ENCODE data around the gene SLC44A3. TPM values are rescaled to one million over a fixed set of nuclear protein-coding genes. Genes with fewer than 3 reads are reported as not detected.

The SLC44A3 gene
- total RNA-seq, 1 donor from 2014 or later, result 1.7 TPM

DNA sequence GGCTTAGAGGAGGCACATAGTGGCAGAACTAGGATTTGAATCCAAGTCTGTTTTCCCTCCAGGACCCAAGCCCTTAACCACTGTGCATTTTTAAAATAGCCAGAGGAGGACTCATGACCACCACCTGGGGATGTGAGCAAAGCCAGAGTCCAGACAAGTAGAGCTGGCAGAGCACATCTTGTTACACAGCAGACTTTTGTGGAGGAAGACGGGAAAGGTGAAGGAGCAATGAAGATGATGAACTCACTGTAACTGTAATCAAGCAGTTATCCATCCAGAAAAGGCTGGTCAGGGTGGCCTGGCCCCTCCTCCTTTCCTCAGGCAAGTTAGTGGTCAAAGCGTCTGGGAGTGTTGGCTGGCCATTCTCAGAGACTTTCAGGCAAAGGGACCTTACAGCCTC is 50.9 kb downstream of the SLC44A3 start:
- Histone ChIP-seq H3K4me3 (no peak overlapping the region), H3F3A (ENCODE audit: low read depth) (peaks cover 11% of the 10 kb centered on the region), H3K9me3 (ENCODE audit: low read depth) (no peaks in the 10 kb centered on the region), H3K9ac (no peak overlapping the region), H4K20me1 (ENCODE audit: low read depth) (no peaks in the 10 kb centered on the region), H3K27me3 (no peaks in the 10 kb centered on the region), H3K27ac (no peak overlapping the region), H2AFZ (replicated peaks) (no peak overlapping the region), H3K79me2 (ENCODE audit: low read depth) (no peaks in the 10 kb centered on the region), H3K36me3 (no peaks in the 10 kb centered on the region), H3K4me2 (no peak overlapping the region), H3K4me1 (peaks cover 30% of the 10 kb centered on the region)
- Mint-ChIP-seq H3K36me3 (peaks cover 3% of the 10 kb centered on the region), H3K27me3 (ENCODE audit: insufficient read depth, low read depth) (no peaks in the 10 kb centered on the region), H3K9me3 (no peaks in the 10 kb centered on the region), H3K27ac (no peak overlapping the region), H3K4me3 (no peak overlapping the region), H3K4me1 (peaks cover 33% of the 10 kb centered on the region)
- TF ChIP-seq, protein P1, sequence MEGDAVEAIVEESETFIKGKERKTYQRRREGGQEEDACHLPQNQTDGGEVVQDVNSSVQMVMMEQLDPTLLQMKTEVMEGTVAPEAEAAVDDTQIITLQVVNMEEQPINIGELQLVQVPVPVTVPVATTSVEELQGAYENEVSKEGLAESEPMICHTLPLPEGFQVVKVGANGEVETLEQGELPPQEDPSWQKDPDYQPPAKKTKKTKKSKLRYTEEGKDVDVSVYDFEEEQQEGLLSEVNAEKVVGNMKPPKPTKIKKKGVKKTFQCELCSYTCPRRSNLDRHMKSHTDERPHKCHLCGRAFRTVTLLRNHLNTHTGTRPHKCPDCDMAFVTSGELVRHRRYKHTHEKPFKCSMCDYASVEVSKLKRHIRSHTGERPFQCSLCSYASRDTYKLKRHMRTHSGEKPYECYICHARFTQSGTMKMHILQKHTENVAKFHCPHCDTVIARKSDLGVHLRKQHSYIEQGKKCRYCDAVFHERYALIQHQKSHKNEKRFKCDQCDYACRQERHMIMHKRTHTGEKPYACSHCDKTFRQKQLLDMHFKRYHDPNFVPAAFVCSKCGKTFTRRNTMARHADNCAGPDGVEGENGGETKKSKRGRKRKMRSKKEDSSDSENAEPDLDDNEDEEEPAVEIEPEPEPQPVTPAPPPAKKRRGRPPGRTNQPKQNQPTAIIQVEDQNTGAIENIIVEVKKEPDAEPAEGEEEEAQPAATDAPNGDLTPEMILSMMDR (IDR thresholded peaks at IDR 0.05), result no peak
- TF ChIP-seq EZH2phosphoT487 (IDR thresholded peaks at IDR 0.05) (no peak), EZH2 (IDR thresholded peaks at IDR 0.05) (no peak)
- no peak for DNase-seq (ENCODE audit: low spot score)

DNA sequence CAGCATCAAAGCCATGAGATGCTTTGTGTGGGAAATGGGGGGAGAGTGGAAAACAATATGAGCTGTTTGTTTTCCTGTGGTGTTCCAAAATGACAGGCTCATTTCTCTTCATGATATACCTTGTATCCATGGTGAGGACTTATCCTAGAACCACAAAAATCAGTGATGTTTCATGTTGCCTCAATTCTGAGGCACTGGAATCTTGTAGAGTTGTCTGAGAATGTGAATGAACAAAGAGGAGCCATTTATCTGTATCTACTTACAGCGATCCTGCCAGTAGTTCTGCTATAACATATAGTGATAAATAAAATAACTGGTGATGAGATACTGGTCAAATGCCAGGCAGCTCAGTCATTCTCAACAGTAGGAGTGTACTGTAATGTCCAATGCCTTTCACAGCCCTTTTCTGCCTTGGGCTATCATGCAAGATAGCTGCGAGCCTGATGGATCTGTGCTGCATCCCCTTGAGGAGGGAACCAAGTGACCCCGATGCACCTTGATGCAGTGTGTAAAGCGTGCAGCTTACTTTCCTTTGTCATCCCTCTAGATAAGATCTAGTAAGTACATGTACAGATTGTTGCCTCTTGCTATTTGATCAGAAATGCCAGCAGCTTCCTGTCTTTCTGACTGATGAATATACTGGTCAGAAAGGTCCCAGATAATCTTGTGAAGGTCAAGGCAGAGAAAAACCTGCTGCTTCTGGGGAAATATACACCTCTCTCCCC is 52.8 kb downstream of the SLC44A3 start:
- H3K36me3 ChIP-seq, result no peaks in the 10 kb centered on the region
- H3K36me3 Mint-ChIP-seq, result peaks cover 6% of the 10 kb centered on the region
- DNase-seq (ENCODE audit: low spot score), result no peak
- no peaks in the 10 kb centered on the region for H3K27me3 Mint-ChIP-seq (ENCODE audit: insufficient read depth, low read depth)
- no peak overlapping the region for H3K27ac Mint-ChIP-seq
- no peak overlapping the region for H3K27ac ChIP-seq
- H3K9me3 ChIP-seq (ENCODE audit: low read depth), result no peaks in the 10 kb centered on the region
- no peak overlapping the region for H3K4me3 ChIP-seq
- TF ChIP-seq EZH2 (IDR thresholded peaks at IDR 0.05) (no peak), EZH2phosphoT487 (IDR thresholded peaks at IDR 0.05) (no peak)
- TF ChIP-seq, protein P1 (IDR thresholded peaks at IDR 0.05), result no peak
- H4K20me1 ChIP-seq (ENCODE audit: low read depth), result no peaks in the 10 kb centered on the region
- H3K9ac ChIP-seq, result no peak overlapping the region
- no peaks in the 10 kb centered on the region for H3F3A ChIP-seq (ENCODE audit: low read depth)
- H3K27me3 ChIP-seq, result no peaks in the 10 kb centered on the region
- H3K4me1 ChIP-seq, result peaks cover 21% of the 10 kb centered on the region
- H3K79me2 ChIP-seq (ENCODE audit: low read depth), result no peaks in the 10 kb centered on the region
- H3K4me3 Mint-ChIP-seq, result no peak overlapping the region
- H2AFZ ChIP-seq (replicated peaks), result no peak overlapping the region
- H3K4me2 ChIP-seq, result no peak overlapping the region
- peaks cover 2% of the 10 kb centered on the region for H3K9me3 Mint-ChIP-seq
- peaks cover 20% of the 10 kb centered on the region for H3K4me1 Mint-ChIP-seq

DNA sequence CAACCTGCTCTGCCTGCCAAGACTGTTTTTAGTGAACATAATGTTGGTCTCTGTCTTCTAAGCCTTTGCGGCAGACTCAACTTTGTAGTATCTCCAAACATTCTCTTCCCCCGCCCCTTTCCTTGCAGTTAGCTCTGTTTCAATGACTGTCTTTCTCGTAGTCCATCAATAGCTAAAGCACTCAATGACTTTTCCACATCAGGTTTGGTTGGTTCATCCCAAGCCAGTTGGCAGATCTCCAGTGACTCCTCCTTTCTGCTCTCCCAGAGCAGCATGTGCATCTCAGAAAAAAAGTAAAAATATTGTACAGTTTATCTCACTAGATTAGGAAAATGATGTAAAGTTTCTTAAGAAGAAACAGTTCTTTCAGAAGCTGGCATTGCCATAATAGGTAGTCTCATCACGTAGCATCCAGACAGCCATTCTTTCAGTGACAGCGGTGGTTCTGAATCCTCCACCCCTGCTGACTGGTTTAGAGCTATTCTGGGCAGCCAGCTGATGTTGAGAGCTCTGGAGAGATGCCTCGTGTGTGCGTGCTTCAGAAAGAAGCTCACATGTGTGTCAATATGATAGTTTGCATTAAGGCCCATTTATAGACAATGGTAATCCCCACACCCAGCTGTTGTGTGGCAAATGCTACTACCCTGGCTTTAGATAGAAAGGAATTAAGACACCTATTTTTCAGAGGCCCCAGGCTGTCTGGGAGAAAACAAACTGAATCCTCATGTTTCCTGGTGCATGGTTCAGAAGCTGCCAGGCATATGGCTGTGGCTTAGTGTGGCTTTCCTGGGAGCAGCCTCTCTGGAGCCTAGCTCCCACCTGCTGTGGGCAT is 53.6 kb downstream of the SLC44A3 start:
- TF ChIP-seq, protein P1 (IDR thresholded peaks at IDR 0.05), result no peak
- TF ChIP-seq EZH2phosphoT487 (IDR thresholded peaks at IDR 0.05) (no peak), EZH2 (IDR thresholded peaks at IDR 0.05) (no peak)
- H3K4me3 Mint-ChIP-seq, result no peak overlapping the region
- peaks cover 20% of the 10 kb centered on the region for H3K4me1 ChIP-seq
- H2AFZ ChIP-seq (replicated peaks), result no peak overlapping the region
- no peak for DNase-seq (ENCODE audit: low spot score)
- no peak overlapping the region for H3K27ac Mint-ChIP-seq
- H3K36me3 Mint-ChIP-seq, result peaks cover 6% of the 10 kb centered on the region
- H3K4me3 ChIP-seq, result no peak overlapping the region
- no peaks in the 10 kb centered on the region for H3K27me3 Mint-ChIP-seq (ENCODE audit: insufficient read depth, low read depth)
- H4K20me1 ChIP-seq (ENCODE audit: low read depth), result no peaks in the 10 kb centered on the region
- H3K9me3 ChIP-seq (ENCODE audit: low read depth), result no peaks in the 10 kb centered on the region
- no peak overlapping the region for H3K9ac ChIP-seq
- no peak overlapping the region for H3K27ac ChIP-seq
- no peaks in the 10 kb centered on the region for H3K36me3 ChIP-seq
- no peaks in the 10 kb centered on the region for H3K79me2 ChIP-seq (ENCODE audit: low read depth)
- H3K27me3 ChIP-seq, result no peaks in the 10 kb centered on the region
- peaks cover 20% of the 10 kb centered on the region for H3K4me1 Mint-ChIP-seq
- H3K9me3 Mint-ChIP-seq, result peaks cover 5% of the 10 kb centered on the region
- H3F3A ChIP-seq (ENCODE audit: low read depth), result no peaks in the 10 kb centered on the region
- H3K4me2 ChIP-seq, result no peak overlapping the region

All from neural progenitor cell (in vitro differentiated cells).